IPS-NIHi11 (cell line): ENCODE results near the gene GJC1.
"Not testable (repeated sequence)": the region's sequence is repeated elsewhere in the genome, so short reads cannot be mapped to it uniquely, and the experiment has no call there.

ENCODE experiments used
- DNase-seq: peaks from one replicate; pipeline ENCODE4 v3.0.0; 2012; ENCODE audit warnings: mixed read lengths, low spot score

GJC1 gene

GRCh38 chr17:44844390-44844830 lies 14.3 kb upstream of the GJC1 start:
- no peak for DNase-seq

DNA sequence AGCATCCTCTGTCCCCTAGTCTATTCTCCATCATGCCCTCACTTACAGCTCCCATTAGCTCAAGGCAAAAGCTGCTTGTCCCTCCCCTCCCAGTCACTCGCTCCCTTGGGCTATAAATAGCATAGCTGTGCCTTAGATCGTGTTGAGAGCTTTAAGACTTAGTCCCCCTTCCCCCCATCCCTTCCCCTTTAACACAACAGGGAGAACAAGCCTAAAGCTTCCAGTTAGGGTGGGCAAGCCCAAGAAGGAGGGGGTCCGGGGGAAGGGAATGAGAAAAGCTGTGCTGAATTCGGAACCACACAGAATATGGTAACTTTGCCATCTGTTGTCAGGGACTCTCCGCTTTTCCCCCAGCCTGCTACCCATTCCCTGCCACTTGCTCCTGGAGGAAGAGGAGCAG lies 12.7 kb upstream of the GJC1 start:
- peak; percentile 46 for DNase-seq

DNA sequence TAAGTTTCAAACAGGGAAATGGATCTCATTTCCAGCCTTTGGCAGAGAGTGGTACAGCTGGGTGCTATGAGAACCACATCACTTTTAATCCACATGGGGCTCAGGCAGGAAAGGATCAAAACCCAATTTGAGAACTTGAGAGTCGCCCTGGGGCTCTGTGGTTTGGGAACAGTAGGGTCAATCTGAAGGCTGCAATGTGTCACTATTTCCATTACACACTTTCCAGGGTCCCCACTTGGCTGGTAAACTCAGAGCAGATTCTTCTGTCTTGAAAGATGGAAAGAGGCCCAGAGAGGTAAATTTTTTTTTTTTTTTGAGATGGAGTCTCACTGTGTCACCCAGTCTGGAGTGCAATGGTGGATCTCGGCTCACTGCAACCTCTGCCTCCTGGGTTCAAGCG lies 10.8 kb upstream of the GJC1 start:
- no peak for DNase-seq

GRCh38 chr17:44840274-44840673 lies 10.2 kb upstream of the GJC1 start:
- no peak for DNase-seq

GRCh38 chr17:44837196-44837595 lies 7.1 kb upstream of the GJC1 start:
- DNase-seq, result no peak

DNA sequence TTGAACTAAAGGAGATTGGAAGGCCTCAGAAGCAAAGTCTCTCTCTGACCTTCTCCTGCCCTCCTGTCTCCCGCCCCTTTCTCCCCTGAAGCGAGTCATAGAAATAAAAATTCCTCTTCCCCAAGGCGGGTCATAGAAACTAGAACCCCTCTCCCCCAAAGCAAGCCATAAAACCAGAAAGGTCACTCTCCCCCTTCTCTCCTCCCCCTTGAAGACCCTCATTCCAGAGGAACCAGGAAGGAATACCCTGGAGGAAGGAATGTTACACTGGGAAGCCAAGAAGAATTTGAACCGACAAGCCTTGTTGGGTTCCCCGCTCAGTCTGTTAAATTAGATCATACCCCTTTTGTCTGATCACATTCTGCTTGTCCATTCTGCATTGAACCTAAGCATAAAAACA lies 2.7 kb upstream of the GJC1 start:
- no peak for DNase-seq

DNA sequence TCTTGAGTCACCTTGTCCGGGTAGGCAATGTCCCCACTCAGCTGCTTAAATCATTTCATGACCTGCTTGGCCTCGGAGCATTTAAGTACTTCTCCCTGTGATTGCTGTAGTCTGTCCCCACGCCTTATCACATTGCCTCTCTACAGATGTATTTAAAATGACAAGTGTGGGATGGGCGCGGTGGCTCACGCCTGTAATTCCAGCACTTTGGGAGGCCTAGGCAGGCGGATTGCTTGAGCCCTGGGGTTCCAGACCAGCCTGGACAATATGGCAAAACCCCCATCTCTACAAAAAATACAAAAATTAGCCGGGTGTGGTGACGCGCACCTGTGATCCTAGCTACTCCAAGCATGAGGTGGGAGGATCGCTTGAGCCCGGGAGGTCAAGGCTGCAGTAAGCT lies 1.3 kb upstream of the GJC1 start:
- DNase-seq, result no peak

GRCh38 chr17:44830359-44831288 lies 537 bp upstream of the GJC1 start:
- peak; percentile 31 for DNase-seq

GRCh38 chr17:44828919-44829522 lies 1.1 kb downstream of the GJC1 start:
- DNase-seq, result no peak

GRCh38 chr17:44827863-44828262 lies 2.2 kb downstream of the GJC1 start:
- DNase-seq, result no peak

DNA sequence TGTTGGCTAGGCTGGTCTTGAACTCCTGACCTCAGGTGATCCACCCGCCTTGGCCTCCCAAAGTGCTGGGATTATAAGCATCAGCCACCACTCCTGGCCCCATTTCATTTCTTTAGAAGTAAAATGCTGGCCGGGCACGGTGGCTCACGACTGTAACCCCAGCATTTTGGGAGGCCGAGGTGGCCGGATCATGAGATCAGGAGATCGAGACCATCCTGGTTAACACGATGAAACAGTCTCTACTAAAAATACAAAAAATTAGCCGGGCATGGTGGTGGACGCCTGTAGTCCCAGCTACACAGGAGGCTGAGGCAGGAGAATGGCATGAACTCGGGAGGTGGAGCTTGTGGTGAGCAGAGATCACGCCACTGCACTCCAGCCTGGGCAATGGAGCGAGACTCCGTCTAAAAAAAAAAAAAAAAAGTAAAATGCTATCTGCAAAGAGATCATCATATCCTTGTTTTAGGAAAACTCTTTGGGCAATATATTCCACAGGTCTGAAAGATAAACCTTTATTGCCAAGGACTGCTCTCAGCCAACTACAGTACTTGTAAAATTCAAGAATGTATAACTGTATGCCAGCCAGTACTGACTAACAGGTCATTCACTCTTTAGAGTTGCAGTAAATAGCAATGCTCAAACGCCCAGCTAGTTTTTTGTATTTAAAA lies 3.8 kb downstream of the GJC1 start:
- no peak for DNase-seq

DNA sequence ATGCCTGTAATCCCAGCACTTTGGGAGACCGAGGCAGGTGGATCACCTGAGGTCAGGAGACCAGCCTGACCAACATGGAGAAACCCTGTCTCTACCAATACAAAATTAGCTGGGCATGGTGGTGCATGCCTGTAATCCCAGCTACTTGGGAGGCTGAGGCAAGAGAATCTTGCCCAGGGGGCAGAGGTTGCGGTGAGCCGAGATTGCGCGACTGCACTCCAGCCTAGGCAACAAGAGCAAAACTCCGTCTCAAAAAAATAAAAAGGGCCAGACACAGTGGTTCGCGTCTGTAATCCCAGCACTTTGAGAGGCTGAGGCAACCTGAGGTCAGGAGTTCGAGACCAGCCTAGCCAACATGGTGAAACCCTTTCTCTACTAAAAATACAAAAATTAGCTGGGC lies 4.9 kb downstream of the GJC1 start:
- not testable (repeated sequence) for DNase-seq

DNA sequence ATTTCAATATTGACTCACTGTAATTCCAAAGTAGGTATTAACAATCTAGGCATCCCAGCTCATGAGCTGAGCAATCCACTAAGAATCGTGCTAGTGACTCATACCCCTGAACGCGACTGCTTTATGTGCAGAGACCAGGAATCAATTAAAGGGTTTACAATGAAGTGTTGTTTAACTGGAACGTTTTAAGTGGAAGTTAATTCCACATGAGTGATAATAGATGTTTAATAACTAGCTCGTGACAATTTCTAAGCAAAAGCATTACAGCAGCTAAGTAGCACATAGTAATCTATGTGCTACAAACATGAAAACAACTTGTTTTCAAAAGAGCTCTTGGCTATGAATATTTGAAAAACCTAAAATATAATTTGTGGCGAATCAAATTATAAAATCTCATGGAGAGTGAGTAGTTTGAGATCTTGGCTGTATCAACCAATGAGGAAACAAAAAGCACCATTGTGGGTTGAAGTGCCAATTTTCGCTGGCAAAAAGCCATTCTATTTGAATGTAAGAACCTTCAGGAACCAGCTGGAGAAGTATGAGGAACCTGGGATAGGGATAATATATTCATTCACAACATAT lies 9.4 kb downstream of the GJC1 start:
- DNase-seq, result no peak

DNA sequence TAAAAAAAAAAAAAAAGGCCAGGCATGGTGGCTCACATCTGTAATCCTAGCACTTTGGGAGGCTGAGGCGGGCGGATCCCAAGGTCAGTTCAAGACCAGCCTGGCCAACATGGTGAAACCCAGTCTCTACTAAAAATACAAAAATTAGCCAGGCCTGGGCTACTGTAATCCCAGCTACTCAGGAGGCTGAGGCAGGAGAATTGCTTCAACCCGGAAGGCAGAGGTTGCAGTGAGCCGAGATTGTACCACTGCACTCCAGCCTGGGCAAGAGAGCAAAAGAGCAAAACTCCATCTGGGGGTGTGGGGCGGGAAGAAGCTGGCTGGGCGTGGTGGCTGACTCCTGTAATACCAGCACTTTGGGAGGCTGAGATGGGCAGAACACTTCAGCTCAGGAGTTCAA lies 11.6 kb downstream of the GJC1 start:
- DNase-seq, result not testable (repeated sequence)

DNA sequence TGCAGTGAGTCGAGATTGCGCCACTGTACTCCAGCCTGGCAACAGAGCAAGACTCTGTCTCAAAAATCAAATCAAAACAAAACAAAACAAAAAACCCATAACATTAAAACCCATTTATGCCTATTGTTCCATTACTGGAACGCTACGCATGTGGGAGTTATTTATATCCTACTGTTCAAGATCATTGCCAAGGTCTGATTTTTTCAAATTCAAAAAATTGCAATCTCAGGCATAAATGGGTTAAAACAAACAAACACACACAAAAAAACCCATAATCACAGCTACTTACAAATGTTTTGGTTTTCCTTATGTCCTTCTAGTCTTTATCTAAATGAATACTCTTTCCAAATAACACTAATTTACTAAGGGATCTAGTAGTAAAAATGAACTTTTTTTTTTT lies 17.8 kb downstream of the GJC1 start:
- DNase-seq, result no peak

DNA sequence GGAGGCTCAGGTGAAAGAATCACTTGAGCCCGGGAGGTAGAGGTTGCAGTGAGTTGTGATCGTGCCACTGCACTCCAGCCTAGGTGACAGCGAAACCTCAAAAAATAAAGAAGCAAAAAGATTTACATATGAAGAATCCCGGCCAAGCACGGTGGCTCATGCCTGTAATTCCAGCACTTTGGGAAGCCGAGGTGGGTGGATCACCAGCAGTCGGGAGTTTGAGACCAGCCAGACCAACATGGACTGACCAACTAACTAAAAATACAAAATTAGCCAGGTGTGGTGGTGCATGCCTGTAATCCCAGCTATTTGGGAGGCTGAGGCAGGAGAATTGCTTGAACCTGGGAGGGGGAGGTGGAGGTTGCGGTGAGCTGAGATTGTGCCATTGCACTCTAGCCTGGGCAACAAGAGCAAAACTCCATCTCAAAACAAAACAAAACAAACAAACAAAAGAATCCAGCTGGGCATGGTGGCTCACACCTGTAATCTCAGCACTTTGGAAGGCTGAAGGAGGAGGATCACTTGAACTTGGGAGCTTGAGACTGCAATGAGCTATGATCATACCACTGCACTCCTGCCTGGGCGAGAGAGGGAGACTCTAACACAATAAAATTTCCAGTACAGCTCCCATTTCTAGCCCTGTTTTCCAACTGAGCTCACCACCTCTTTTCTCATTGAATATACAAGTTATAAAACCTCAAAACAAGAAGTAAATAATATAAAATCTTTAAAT lies 21.3 kb downstream of the GJC1 start:
- DNase-seq, result not testable (repeated sequence)

DNA sequence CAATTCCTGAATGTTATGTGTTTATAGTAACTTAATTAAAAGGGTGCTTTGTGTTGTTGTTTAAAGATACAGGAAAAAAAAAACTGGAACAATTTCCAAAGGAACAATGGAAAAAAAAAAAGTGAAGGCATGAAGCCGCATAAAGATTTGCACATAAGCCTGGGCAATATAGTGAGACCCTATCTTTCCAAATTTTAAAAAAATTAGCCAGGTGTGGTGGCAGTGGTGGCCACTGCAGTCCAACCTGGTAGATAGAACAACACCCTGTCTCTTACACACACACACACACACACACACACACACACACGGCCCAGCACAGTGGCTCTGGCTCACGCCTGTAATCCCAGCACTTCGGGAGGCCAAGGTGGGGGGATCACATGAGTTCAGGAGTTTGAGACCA lies 21.9 kb downstream of the GJC1 start:
- DNase-seq, result no peak

DNA sequence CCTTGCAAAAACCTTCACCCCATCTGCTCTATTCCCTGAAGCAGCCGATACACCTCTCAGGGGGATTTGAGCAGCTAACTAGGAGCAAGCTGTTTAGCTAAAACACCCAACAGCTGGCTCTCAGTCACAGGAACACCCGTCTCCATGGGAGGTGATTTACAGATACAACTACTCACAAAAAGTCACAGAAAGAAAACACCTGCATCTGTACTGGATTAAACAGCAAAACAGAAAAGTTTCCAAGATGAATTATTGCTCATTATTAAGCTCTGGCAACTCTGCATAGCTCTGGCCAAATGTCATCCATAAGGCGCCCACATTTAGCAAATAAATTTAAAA lies 22.3 kb downstream of the GJC1 start:
- DNase-seq, result no peak

GRCh38 chr17:44807093-44807816 lies 22.8 kb downstream of the GJC1 start:
- DNase-seq, result no peak

GRCh38 chr17:44804302-44805089 lies 25.6 kb downstream of the GJC1 start:
- no peak for DNase-seq

GRCh38 chr17:44801880-44802279 lies 28.2 kb downstream of the GJC1 start:
- no peak for DNase-seq
